ENCODE results near the gene CSK.

GRCh38 chr15:74802862-74803447 is 21.1 kb downstream of the CSK start:
- TF ChIP-seq POLR2A (IDR thresholded peaks at IDR 0.05) = no peak
- TF ChIP-seq, protein P1, sequence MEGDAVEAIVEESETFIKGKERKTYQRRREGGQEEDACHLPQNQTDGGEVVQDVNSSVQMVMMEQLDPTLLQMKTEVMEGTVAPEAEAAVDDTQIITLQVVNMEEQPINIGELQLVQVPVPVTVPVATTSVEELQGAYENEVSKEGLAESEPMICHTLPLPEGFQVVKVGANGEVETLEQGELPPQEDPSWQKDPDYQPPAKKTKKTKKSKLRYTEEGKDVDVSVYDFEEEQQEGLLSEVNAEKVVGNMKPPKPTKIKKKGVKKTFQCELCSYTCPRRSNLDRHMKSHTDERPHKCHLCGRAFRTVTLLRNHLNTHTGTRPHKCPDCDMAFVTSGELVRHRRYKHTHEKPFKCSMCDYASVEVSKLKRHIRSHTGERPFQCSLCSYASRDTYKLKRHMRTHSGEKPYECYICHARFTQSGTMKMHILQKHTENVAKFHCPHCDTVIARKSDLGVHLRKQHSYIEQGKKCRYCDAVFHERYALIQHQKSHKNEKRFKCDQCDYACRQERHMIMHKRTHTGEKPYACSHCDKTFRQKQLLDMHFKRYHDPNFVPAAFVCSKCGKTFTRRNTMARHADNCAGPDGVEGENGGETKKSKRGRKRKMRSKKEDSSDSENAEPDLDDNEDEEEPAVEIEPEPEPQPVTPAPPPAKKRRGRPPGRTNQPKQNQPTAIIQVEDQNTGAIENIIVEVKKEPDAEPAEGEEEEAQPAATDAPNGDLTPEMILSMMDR (IDR thresholded peaks at IDR 0.05) = no peak
